SK-N-SH (cell line): Measurements from ENCODE around the gene PKM.

Source experiments
- CTCF ChIP-seq: fragments of 200-600 bp; sonication (generic); IDR thresholded peaks from 2 replicates; pipeline ENCODE4 v1.6.1; 2017; ENCODE audit warnings: antibody characterized with exemption, mild to moderate bottlenecking, moderate library complexity
- FOXJ3 ChIP-seq: sonication (generic); formaldehyde crosslinking; IDR thresholded peaks from 2 replicates; pipeline ENCODE4 v1.5.1; 2020; ENCODE audit warnings: mild to moderate bottlenecking, missing genetic modification reagents
- POLR2AphosphoS5 ChIP-seq: IDR thresholded peaks from 2 replicates; pipeline ENCODE4 v1.6.1; 2012; ENCODE audit warnings: low read depth, low read length
- RCOR1 ChIP-seq: fragments of 150-350 bp; IDR thresholded peaks from 2 replicates; pipeline ENCODE4 v1.6.1; 2017; ENCODE audit warnings: antibody characterized with exemption, low read length
- SMC3 ChIP-seq: IDR thresholded peaks from 2 replicates; pipeline ENCODE4 v1.6.1; 2012; ENCODE audit warnings: low read depth, low read length, improper control_type of control experiment
- TAF1 ChIP-seq: IDR thresholded peaks from 2 replicates; pipeline ENCODE4 v1.6.1; 2012; ENCODE audit warnings: low read depth, mild to moderate bottlenecking, low read length, moderate library complexity, borderline replicate concordance
- ZBTB33 ChIP-seq: IDR thresholded peaks from 2 replicates; pipeline ENCODE4 v1.4.0; 2012; ENCODE audit warnings: low read depth, borderline replicate concordance

GRCh38 chr15:72217216-72217615 is 13.8 kb downstream of the PKM start:
- TF ChIP-seq POLR2AphosphoS5 = no peak
- no peak for TF ChIP-seq FOXJ3 (CRISPR knock-in tag)
- no peak for TF ChIP-seq SMC3
- TF ChIP-seq ZBTB33 = no peak
- TF ChIP-seq CTCF = no peak
- no peak for TF ChIP-seq RCOR1
- no peak for TF ChIP-seq TAF1
